HepG2 (cell line): ENCODE results near the gene NRL. TPM values are rescaled to one million over a fixed set of nuclear protein-coding genes. Genes with fewer than 3 reads are reported as not detected.

Experiments
- ATF6 ChIP-seq: sonication (generic); formaldehyde crosslinking; conservative IDR thresholded peaks from 2 replicates; pipeline ENCODE4 v1.4.0; 2020; ENCODE audit warnings: missing genetic modification reagents
- CHD4 ChIP-seq: fragments of 200-600 bp; sonication (generic); IDR thresholded peaks from 2 replicates; pipeline ENCODE4 v1.7.0; 2017; ENCODE audit warnings: mild to moderate bottlenecking, low read length, borderline replicate concordance
- HDAC1 ChIP-seq: sonication (generic); formaldehyde crosslinking; IDR thresholded peaks from 2 replicates; pipeline ENCODE4 v1.5.1; 2020; ENCODE audit warnings: mild to moderate bottlenecking, missing genetic modification reagents
- MIER3 ChIP-seq: IDR thresholded peaks from 2 replicates; pipeline ENCODE4 v1.6.1; 2016; ENCODE audit warnings: missing compliant biosample characterization, borderline replicate concordance
- MNT ChIP-seq: fragments of 450-650 bp; IDR thresholded peaks from 2 replicates; pipeline ENCODE4 v1.6.1; 2016
- MYC ChIP-seq: sonication (generic); formaldehyde crosslinking; IDR thresholded peaks from 2 replicates; pipeline ENCODE4 v1.9.0; 2021; ENCODE audit warnings: missing genetic modification reagents, borderline replicate concordance
- PAWR ChIP-seq: sonication (generic); formaldehyde crosslinking; IDR thresholded peaks from 2 replicates; pipeline ENCODE4 v1.4.0; 2020; ENCODE audit warnings: missing genetic modification reagents, mild to moderate bottlenecking, borderline replicate concordance
- SMAD3 ChIP-seq: sonication (generic); formaldehyde crosslinking; IDR thresholded peaks from 2 replicates; pipeline ENCODE4 v1.4.0; 2020; ENCODE audit warnings: missing genetic modification reagents
- ZBTB2 ChIP-seq: sonication (generic); formaldehyde crosslinking; IDR thresholded peaks from 2 replicates; pipeline ENCODE4 v1.8.0; 2022; ENCODE audit warnings: low read depth, missing genetic modification reagents
- ZNF296 ChIP-seq: sonication (generic); formaldehyde crosslinking; conservative IDR thresholded peaks from 2 replicates; pipeline ENCODE4 v1.5.0; 2020; ENCODE audit warnings: mild to moderate bottlenecking, missing genetic modification reagents
- ZNF451 ChIP-seq: sonication (generic); formaldehyde crosslinking; IDR thresholded peaks from 2 replicates; pipeline ENCODE4 v1.5.0; 2020; ENCODE audit warnings: mild to moderate bottlenecking, missing genetic modification reagents
- ZNF556 ChIP-seq: sonication (generic); formaldehyde crosslinking; IDR thresholded peaks from 2 replicates; pipeline ENCODE4 v1.4.0; 2020; ENCODE audit warnings: mild to moderate bottlenecking, missing genetic modification reagents, borderline replicate concordance
- ZSCAN25 ChIP-seq: sonication (generic); formaldehyde crosslinking; IDR thresholded peaks from 2 replicates; pipeline ENCODE4 v1.8.0; 2022; ENCODE audit warnings: mild to moderate bottlenecking, missing genetic modification reagents
- ZSCAN9 ChIP-seq: IDR thresholded peaks from 2 replicates; pipeline ENCODE4 v1.6.1; 2016; ENCODE audit warnings: borderline replicate concordance
- polyA plus RNA-seq, 8 experiments: library from polyadenylated mRNA; depleted of rRNA in 3 of 8; stranded (reverse) in 7 of 8; unstranded in 1 of 8; fragments of >200 nt; fragmentation: Illumina TruSeq in 4 of 8; extraction: Trizol in 4 of 8; gene quantifications; 2 replicates each; pipeline versions ENCODE4 v1.2.1 to v1.2.3, GENCODE V29; 2011 to 2016; ENCODE audit warnings: low read depth in 4 of 8, missing spikeins in 1 of 8, mixed read lengths in 1 of 8; ENCODE audit not compliant: insufficient read depth in 1 of 8
- total RNA-seq, 5 experiments: library from RNA; depleted of rRNA; stranded (reverse); fragments of >200 nt; fragmentation: Illumina TruSeq; extraction: Trizol; gene quantifications; 2 replicates each; pipeline ENCODE4 v1.2.3, GENCODE V29; 2016; ENCODE audit warnings: low read depth in 1 of 5
- TF ChIP-seq, protein P1 (sequence below), 2 experiments: sonication (generic) in 1 of 2; formaldehyde crosslinking in 1 of 2; IDR thresholded peaks; 2 replicates each; pipeline versions ENCODE4 v1.4.0 to v1.6.1; 2016 to 2020; ENCODE audit warnings: borderline replicate concordance in 1 of 2, low read depth in 1 of 2, mild to moderate bottlenecking in 1 of 2, missing genetic modification reagents in 1 of 2

Gene NRL
- total and polyA plus RNA-seq, 2 of the 13 experiments (the other 11 are each of a cell fraction or from before 2014, with no cell fraction given), result 2.5 to 4.7 TPM

DNA sequence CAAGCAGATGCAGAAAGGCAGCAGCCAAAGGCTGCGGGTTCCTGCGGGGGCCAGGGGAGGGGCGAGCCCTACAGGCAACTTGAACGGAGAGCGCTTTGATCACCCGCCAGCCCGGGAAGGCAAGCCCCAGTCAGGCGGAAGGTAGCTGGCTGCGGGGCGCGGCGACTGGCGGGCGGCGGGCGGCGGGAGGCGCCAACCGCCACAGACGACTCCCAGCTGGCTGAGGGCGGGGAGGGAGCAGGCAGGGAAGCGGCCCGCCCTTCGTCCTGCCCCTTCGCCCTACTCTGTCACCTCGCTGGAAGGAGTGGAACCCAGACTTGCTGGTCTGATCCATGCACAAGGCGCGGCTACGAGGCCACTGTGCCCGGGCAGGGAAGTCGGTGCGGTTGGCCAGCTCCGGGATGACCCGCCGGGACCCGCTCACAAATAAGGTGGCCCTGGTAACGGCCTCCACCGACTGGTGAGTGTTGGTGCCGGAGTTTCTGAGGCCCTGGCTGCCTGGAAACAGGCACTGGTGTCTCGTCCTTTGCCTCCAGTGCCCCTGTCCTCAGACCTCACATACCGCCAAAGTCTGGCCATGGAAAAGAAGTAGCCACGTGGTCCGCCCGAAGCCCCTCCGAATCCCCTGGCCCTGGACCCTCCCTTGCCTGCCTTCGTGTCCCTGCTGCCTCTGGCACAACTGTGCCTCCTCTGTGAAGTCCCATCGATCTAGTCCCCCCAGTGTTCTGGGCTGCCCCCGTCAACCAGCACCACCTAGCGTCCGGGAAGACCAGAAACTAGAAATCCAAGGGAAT, 78.4 kb downstream of the NRL start (continued):
- TF ChIP-seq, protein P1, sequence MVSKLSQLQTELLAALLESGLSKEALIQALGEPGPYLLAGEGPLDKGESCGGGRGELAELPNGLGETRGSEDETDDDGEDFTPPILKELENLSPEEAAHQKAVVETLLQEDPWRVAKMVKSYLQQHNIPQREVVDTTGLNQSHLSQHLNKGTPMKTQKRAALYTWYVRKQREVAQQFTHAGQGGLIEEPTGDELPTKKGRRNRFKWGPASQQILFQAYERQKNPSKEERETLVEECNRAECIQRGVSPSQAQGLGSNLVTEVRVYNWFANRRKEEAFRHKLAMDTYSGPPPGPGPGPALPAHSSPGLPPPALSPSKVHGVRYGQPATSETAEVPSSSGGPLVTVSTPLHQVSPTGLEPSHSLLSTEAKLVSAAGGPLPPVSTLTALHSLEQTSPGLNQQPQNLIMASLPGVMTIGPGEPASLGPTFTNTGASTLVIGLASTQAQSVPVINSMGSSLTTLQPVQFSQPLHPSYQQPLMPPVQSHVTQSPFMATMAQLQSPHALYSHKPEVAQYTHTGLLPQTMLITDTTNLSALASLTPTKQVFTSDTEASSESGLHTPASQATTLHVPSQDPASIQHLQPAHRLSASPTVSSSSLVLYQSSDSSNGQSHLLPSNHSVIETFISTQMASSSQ (IDR thresholded peaks at IDR 0.05; ENCODE audit: low read depth), result no peak
- TF ChIP-seq, protein P1 (CRISPR knock-in tag; IDR thresholded peaks at IDR 0.05; ENCODE audit: borderline replicate concordance), result peak; percentile 79
- TF ChIP-seq ZSCAN9 (CRISPR knock-in tag) (peak; percentile 68; the same call in 1 of the 2 replicates), ATF6 (0 out of 2 replicates have a peak, but pooled peaks have one; percentile 28), ZSCAN25 (CRISPR knock-in tag) (no peak), ZNF451 (CRISPR knock-in tag) (peak; percentile 95), ZBTB2 (CRISPR knock-in tag) (peak; percentile 53; the same call in 1 of the 2 replicates), PAWR (no peak), HDAC1 (peak; percentile 87), MYC (peak; percentile 87), SMAD3 (peak; percentile 91; the same call in 1 of the 2 replicates), ZNF556 (CRISPR knock-in tag) (peak; percentile 80), ZNF296 (CRISPR knock-in tag) (peak; percentile 70; the same call in 1 of the 2 replicates), MIER3 (CRISPR knock-in tag) (peak; percentile 89), MNT (no peak; the same call in 1 of the 2 replicates), CHD4 (no peak)
